ENCODE data around the gene XPR1.

Gene XPR1

DNA sequence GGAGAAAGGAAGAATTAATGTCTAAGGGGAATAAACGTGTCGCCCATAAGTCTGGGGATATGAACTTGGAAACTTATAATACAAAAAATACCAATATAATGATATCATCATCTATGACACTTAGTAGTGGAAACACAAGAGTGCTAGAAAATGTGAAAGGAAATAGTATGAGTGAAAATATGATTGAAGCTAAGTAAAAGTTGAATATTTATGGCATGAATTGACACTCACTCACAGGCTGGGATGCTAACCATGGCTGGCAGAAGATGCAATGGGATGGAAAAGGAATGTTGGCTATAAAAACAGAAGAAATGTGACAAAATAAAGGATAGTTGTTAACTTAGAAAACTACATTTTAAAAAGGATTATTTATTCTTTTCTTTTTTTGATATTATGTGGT, 120.1 kb downstream of the XPR1 start:
- DNase-seq (ENCODE audit: extremely low spot score), result no peak
- TF ChIP-seq, protein P1, sequence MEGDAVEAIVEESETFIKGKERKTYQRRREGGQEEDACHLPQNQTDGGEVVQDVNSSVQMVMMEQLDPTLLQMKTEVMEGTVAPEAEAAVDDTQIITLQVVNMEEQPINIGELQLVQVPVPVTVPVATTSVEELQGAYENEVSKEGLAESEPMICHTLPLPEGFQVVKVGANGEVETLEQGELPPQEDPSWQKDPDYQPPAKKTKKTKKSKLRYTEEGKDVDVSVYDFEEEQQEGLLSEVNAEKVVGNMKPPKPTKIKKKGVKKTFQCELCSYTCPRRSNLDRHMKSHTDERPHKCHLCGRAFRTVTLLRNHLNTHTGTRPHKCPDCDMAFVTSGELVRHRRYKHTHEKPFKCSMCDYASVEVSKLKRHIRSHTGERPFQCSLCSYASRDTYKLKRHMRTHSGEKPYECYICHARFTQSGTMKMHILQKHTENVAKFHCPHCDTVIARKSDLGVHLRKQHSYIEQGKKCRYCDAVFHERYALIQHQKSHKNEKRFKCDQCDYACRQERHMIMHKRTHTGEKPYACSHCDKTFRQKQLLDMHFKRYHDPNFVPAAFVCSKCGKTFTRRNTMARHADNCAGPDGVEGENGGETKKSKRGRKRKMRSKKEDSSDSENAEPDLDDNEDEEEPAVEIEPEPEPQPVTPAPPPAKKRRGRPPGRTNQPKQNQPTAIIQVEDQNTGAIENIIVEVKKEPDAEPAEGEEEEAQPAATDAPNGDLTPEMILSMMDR (IDR thresholded peaks at IDR 0.05; ENCODE audit: control extremely low read depth, extremely low read depth, low read depth, missing control alignments), result no peak
- ChIA-PET POLR2A (no interaction called here), CTCF (interaction anchor here (1.6 kb wide), 1 partner anchor 34 kb away, joined by 3 read pairs; no protein-coding TSS in a partner anchor)

DNA sequence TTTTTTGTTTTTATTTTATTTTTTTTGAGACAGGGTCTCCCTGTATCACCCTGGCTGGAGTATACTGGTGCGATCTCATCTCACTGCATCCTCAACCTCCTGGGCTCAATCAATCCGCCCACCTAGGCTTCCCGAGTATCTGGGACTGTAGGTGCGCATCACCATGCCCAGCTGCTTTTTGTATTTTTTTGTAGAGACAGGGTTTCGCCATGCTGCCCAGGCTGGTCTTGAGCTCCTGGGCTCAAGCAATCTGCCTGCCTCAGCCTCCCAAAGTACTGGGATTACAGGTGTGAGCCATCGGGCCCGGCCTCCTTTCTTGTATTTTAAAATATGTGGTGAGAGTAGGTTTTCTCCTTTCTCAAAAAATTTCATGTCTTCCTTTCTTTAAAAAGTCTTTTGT, 122.6 kb downstream of the XPR1 start:
- ChIA-PET POLR2A (no interaction called here), CTCF (no interaction called here)
- DNase-seq (ENCODE audit: extremely low spot score), result no peak
- TF ChIP-seq, protein P1 (IDR thresholded peaks at IDR 0.05; ENCODE audit: control extremely low read depth, extremely low read depth, low read depth, missing control alignments), result no peak

DNA sequence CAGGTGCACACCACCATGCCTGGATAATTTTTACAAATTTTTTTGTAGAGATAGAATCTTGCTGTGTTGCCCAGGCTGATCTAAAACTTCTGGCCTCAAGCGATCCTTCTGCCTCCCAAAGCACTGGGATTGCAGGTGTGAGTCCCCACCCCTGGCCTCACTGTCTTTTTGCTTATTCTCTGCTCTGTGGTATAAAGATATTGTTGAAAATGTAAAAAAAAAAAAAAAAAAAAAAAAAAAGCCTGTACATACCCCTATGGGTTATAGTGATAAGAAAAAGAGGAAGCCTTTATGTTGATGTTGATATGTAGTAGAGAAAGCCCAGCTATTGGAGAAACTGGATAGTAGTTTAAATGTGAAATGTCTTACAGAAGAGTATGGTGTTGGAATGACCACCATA, 125.8 kb downstream of the XPR1 start:
- ChIA-PET CTCF (no interaction called here), POLR2A (no interaction called here)
- TF ChIP-seq, protein P1 (IDR thresholded peaks at IDR 0.05; ENCODE audit: control extremely low read depth, extremely low read depth, low read depth, missing control alignments), result no peak
- DNase-seq (ENCODE audit: extremely low spot score), result no peak

DNA sequence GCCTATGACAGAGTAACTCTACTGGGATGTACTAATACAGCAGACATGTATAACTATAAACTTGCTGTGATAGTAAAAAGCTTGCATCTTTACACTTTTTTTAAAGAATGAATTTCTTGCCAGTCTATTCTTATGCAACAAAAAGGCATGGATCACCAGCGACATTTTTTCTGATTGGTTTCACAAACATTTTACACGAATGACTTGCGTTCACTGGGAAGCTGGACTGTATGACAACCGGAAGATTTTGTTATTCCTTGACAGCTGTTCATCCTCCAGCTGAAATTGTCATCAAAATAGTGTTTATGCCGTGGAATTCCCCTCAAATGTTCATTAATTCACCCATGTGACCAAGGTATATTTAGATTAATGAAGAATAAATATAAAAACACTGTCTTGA, 131.0 kb downstream of the XPR1 start:
- TF ChIP-seq, protein P1 (IDR thresholded peaks at IDR 0.05; ENCODE audit: control extremely low read depth, extremely low read depth, low read depth, missing control alignments), result no peak
- CTCF ChIA-PET, result interaction anchor here (1.6 kb wide), 1 partner anchor 15 kb away, joined by 8 read pairs; no protein-coding TSS in a partner anchor
- POLR2A ChIA-PET, result no interaction called here
- no peak for DNase-seq (ENCODE audit: extremely low spot score)

DNA sequence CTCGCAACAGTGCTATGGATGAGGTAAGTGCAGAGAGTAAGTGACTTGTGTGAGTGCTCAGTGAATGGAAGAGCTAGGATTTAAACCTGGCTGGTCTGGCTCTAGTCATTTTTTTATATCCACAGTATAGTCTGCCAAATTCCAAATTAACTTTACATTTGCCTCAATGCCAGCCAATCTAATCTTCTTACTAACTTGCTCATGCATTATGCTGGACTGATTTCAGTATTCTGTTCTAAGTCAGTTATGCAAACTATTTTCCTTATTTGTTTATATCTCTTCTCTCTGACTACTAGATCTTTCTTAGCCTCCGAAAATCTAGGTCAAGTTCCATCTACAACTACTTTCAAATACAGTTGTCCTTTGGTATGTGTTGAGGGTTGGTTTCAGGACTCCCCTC, 133.3 kb downstream of the XPR1 start:
- ChIA-PET POLR2A (no interaction called here), CTCF (no interaction called here)
- no peak for DNase-seq (ENCODE audit: extremely low spot score)
- TF ChIP-seq, protein P1 (IDR thresholded peaks at IDR 0.05; ENCODE audit: control extremely low read depth, extremely low read depth, low read depth, missing control alignments), result no peak

DNA sequence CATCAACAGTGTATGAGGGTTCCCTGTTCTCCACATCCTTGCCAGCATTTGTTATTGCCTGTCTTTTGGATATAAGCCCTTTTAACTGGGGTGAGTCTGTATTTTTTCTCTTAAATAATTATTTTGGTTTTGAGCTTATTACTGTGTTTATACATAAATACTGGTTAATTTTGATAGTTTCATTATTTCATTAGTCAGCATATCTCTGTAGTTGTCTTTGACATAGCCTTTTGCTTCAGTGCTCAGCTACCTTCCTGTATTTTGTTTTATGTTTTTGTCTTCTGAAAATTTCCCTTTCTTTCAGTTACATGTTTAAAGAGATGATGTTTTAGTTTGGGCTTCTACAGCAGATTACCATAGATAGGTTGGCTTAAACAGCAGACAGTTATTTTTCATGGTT, 138.1 kb downstream of the XPR1 start:
- TF ChIP-seq, protein P1 (IDR thresholded peaks at IDR 0.05; ENCODE audit: control extremely low read depth, extremely low read depth, low read depth, missing control alignments), result no peak
- no peak for DNase-seq (ENCODE audit: extremely low spot score)
- CTCF ChIA-PET, result interaction anchor here (1.6 kb wide), 1 partner anchor 255 kb away, joined by 3 read pairs; no protein-coding TSS in a partner anchor
- POLR2A ChIA-PET, result no interaction called here

All from GM10248 (cell line).